Measurements from ENCODE around the gene SLC6A17.

Gene SLC6A17

GRCh38 chr1:110200666-110201065, 50.4 kb downstream of the SLC6A17 start:
- in situ Hi-C loops (cut with MboI; ENCODE audit: low sequenced_read_pairs), result loop anchor here (5.0 to 10.0 kb wide), 2 partner anchors 107 to 254 kb away; partner anchors contain the start of gene PROK1

- in situ Hi-C loops (cut with MboI; ENCODE audit: low sequenced_read_pairs), result loop anchor here (5.0 to 10.0 kb wide), 2 partner anchors 106 to 254 kb away; partner anchors contain the start of gene PROK1
These were observed 51.0 kb downstream of the SLC6A17 start for GRCh38 chr1:110201157-110201825.

- in situ Hi-C loops (cut with MboI; ENCODE audit: low sequenced_read_pairs), result loop anchor here (5.0 to 10.0 kb wide), 2 partner anchors 104 to 252 kb away; partner anchors contain the start of gene PROK1
These were observed 52.8 kb downstream of the SLC6A17 start for GRCh38 chr1:110203021-110203661.

DNA sequence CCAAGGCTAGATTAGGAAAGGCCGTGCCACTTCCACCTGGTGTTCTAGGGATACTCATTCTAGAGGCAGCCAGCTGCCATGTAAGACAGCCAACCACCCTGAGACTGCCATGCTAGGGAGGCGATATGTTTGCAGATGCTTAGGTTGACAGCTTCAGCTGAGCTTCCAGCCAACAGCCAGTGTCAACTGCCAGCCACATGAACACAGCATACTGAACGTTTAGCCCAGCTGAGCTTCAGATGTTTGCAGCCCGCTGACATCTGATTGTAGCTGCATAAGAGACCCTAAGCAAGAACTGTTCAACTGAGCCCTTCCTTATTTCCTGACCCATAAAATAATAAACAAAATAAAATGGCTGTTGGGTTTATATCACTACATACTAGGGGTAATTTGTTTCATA, 54.9 kb downstream of the SLC6A17 start:
- in situ Hi-C loops (cut with MboI; ENCODE audit: low sequenced_read_pairs), result loop anchor here (10.0 kb wide), 1 partner anchor 250 kb away; the partner anchor contains the start of gene PROK1

DNA sequence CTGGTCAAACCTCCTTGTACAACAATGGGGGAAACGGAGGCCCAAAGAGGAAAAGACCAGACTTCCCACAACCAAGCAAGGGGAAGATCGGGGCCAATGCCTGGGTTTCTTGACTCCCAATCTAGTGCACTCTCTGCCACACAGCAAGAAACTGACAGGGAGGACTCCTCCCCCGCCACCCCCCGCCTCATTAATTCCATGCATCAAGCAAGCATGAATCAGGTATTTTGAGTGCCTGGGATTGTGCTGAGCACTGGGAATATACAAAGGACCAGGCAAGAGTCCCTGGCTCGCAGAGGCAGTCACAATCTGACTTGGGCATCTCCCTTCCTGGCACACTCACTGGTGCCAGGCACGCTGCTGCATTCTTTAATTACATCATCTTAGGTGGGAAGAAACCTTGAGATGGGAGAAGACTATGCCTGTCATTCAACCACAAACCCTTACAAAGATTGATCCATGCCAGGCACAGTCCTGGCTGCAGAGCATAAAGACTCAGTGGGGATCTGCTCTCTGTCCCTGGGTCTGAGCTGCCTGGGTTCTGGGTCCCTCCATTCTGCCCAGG, 55.4 kb downstream of the SLC6A17 start:
- in situ Hi-C loops (cut with MboI; ENCODE audit: low sequenced_read_pairs), result loop anchor here (10.0 kb wide), 1 partner anchor 249 kb away; the partner anchor contains the start of gene PROK1

DNA sequence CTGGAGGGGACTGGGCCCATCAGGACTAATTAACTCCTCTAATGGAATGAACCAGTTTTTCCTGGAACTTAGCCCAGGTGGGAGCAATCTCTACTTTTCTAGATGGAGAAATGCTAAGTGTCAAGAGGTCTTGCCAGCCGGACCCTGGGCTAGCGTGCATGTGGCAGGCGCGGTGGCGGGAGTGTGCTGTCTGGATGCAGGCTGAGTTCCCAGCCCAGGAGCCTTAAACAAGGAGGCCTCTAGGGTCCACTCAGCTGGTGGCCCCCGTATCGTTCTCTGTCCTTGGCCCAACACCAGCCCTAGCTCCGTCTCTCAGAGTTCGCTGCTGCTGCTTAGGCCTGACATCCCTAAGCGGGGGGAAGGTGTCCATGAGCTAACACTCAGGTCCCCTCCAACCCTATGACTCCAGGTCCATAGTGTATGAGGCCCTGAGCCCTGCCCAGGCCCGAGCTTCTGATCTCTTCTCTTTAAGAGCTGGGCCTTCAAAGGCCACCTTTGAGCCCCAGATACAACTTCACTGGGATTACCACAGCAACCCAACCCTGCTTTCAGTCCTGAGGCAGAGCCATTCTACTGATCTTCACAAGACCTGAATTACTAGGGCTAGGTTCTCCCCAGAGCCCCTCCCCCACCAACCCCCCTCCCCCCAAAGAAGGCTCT, 56.1 kb downstream of the SLC6A17 start:
- in situ Hi-C loops (cut with MboI; ENCODE audit: low sequenced_read_pairs), result loop anchor here (10.0 kb wide), 1 partner anchor 248 kb away; the partner anchor contains the start of gene PROK1

- in situ Hi-C loops (cut with MboI; ENCODE audit: low sequenced_read_pairs), result loop anchor here (10.0 kb wide), 1 partner anchor 247 kb away; the partner anchor contains the start of gene PROK1
These were observed 57.5 kb downstream of the SLC6A17 start for GRCh38 chr1:110207831-110208230.

DNA sequence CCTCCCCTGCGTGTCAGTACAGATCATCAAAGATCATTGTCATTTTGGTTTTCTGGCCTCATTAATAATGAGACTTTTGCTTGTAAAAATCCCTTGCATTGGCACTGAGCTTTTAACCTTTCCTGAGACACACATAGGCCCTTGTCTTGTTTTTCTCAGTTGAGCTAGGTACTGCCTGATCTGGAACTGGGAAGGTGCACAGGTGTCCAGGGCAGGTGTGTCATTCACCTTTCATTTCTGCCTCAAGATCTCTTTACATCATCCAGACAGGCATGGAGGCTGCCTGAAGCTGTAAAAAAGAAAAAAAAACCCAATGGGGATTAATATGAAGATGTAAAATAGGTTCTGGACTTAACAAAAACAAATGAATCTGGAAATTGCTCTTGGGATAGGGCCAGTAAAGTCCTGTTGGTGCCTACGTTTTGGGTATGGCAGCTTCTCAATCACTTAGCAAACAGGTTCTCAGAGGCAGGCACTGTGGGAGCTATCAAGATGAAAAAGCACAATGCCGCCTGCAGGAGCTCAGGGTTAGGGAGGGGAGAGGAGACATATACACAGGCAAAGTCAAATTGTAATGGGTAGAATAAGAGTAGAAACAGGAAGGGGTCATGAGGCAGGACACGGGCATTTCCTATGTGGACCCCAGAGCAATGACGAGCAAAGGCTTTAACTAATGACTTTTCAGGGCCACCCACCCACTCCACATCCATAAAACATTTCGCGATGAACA, 58.8 kb downstream of the SLC6A17 start:
- in situ Hi-C loops (cut with MboI; ENCODE audit: low sequenced_read_pairs), result loop anchor here (10.0 kb wide), 1 partner anchor 246 kb away; the partner anchor contains the start of gene PROK1

- in situ Hi-C loops (cut with MboI; ENCODE audit: low sequenced_read_pairs), result loop anchor here (10.0 kb wide), 1 partner anchor 245 kb away; the partner anchor contains the start of gene PROK1
These were observed 59.7 kb downstream of the SLC6A17 start, which contains the start of gene KCNC4 for GRCh38 chr1:110209715-110210603. KCNC4 (plus strand) TSS chr1:110210314; CDS start chr1:110211500, 1,186 bp downstream.

DNA sequence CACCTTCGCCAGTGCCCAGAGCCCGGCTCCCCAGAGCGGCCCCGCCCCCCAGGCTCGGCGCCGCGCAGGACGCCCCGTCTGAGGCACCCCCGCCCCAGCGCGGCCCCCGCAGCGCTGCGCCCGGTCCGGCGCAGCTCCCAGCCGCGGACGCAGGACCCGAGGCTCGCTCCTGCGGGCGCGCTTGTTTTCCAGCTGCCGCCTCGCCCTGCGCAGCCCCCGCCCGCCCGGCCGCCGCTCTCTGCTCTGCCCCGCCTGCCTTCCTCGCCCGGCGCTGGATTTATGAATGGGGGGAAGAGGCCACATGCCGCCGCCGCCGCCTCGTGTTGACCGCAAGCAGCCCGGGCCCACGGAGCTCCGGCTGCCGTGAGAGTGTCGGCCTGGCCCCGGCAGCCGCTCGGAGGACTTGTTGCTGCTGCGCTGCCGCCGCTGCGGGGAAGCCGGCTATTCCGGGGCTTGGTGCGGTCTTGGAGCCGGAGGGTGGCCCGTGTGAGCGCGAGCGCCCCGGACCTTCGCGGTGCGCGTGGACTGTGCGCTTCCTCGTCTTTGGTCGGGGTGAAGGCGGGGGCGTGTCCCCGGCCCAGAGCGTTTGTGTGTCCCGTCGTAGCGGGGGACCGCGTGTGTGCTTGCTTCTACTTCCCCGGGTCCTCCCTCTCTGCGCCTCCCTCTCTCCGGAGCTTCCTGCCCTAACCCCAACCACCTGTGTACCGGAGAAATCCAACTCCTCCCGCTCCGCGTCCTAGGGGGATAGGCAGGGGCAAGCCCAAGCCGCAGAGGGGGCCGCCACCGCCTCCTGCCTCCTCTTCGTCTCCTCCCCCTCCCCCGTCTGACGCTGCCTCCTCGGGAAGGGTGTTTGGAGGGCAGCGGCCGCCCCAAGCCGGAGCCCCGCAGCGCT, 60.6 kb downstream of the SLC6A17 start:
- in situ Hi-C loops (cut with MboI; ENCODE audit: low sequenced_read_pairs), result no loop called here

GRCh38 chr1:110211496-110212168, 61.3 kb downstream of the SLC6A17 start:
- in situ Hi-C loops (cut with MboI; ENCODE audit: low sequenced_read_pairs), result no loop called here

- in situ Hi-C loops (cut with MboI; ENCODE audit: low sequenced_read_pairs), result no loop called here
These were observed 62.2 kb downstream of the SLC6A17 start for GRCh38 chr1:110212169-110213142.

GRCh38 chr1:110213143-110213540, 62.8 kb downstream of the SLC6A17 start:
- in situ Hi-C loops (cut with MboI; ENCODE audit: low sequenced_read_pairs), result no loop called here

DNA sequence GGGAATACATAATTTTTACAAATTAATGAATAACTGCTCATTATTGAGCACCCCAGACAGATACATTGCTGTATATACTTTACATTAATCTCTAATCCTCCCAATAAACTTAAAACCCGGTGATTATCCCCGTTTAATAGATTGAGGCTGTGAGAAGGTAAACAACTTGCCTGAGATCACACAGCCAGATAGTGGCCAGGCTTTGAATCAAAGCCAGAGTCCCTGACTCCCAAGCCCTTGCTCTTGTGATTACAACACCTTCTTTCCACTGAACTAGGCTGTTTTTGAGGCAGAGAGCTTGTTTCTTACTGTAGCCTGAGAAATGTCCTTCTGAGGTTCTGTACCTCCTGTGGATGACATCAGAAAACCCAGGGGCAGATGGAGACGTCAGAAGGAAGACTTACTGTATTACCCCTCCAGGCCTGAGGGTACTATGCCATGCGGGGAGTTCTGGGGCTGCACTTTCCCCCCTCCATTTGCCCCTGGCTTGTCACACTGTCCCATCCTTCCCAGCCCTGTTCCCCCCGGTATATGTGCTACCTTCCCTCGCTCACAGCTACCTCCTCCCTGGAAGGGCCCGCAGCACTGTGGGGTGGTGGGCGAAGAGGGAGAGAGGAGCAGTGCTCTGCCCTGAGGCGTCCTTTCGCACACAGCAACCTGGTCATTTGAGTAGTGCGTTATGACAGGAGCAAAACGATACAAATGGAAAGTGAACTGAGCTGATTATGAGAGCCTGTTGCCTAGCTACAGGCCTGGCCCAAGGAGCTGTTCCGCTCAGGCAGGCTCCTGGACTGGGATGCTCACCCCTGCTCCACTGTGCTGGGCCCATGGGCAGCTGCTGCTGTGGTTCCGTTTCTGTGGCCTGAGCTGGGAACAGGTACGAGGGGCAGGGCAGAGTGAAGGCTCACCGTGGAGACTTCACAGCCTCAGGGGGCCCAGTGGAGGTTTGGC, 64.4 kb downstream of the SLC6A17 start:
- in situ Hi-C loops (cut with MboI; ENCODE audit: low sequenced_read_pairs), result no loop called here
